Measurements from ENCODE around the gene GNAI1.

Gene GNAI1

DNA sequence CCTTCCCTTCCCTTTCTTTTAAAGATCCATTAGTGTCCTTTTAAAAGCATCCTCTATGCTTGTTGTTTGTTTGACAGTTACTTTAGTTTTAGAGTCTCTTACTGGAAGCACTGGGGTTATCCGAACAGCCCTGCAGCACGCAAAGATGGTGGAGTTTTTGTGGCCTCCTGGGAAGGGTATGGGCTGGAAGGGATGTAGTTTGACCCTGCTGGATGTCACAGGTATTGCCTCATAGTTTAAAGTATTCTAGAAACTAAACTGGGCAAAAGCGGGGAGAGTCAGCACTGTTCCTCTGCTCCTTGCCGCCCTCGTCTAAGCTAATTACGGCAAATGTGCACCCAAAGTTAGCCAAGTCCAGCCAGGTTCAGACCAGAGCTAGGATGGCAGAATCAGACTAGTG is 35.8 kb upstream of the GNAI1 start:
- no peak overlapping the region for H3K9ac ChIP-seq (ENCODE audit: insufficient read length)
- H3K9me3 ChIP-seq (ENCODE audit: low read depth, low read length): no peaks in the 10 kb centered on the region
- TF ChIP-seq FOXP2 (optimal IDR thresholded peaks at IDR 0.05; ENCODE audit: control extremely low read depth, extremely low read length, insufficient read depth) (no peak), EZH2 (IDR thresholded peaks at IDR 0.05) (no peak), POLR2AphosphoS5 (IDR thresholded peaks at IDR 0.05; ENCODE audit: borderline replicate concordance, low read depth, low read length) (no peak)
- DNase-seq (ENCODE audit: low read depth, low spot score): no peak
- H3K4me3 ChIP-seq: no peak overlapping the region
- no peak overlapping the region for H3K27ac ChIP-seq
- no peaks in the 10 kb centered on the region for H3K36me3 ChIP-seq (ENCODE audit: insufficient read depth, low read length)

DNA sequence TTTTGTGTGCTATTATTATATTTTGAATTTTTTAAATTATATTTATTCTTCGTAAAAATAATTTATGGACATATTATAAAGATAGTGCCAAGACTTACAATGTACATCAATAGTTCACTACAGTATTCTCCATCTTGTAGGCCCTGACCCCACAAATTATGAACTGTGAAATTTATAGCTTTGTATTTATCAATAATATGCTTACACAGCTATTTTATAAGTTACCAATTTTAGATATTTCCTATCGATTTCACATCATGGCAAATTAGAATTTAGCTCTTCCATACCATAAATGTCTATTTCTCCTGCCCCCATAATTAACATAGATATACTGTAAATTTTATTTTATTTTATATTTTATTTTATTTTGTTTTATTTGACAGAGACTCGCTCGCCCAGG is 34.4 kb upstream of the GNAI1 start:
- Histone ChIP-seq H3K36me3 (ENCODE audit: insufficient read depth, low read length) (no peaks in the 10 kb centered on the region), H3K4me3 (no peak overlapping the region), H3K27ac (no peak overlapping the region), H3K9me3 (ENCODE audit: low read depth, low read length) (no peaks in the 10 kb centered on the region), H3K9ac (ENCODE audit: insufficient read length) (no peak overlapping the region)
- no peak for DNase-seq (ENCODE audit: low read depth, low spot score)
- TF ChIP-seq POLR2AphosphoS5 (IDR thresholded peaks at IDR 0.05; ENCODE audit: borderline replicate concordance, low read depth, low read length): no peak
- TF ChIP-seq EZH2 (IDR thresholded peaks at IDR 0.05): no peak
- no peak for TF ChIP-seq FOXP2 (optimal IDR thresholded peaks at IDR 0.05; ENCODE audit: control extremely low read depth, extremely low read length, insufficient read depth)

DNA sequence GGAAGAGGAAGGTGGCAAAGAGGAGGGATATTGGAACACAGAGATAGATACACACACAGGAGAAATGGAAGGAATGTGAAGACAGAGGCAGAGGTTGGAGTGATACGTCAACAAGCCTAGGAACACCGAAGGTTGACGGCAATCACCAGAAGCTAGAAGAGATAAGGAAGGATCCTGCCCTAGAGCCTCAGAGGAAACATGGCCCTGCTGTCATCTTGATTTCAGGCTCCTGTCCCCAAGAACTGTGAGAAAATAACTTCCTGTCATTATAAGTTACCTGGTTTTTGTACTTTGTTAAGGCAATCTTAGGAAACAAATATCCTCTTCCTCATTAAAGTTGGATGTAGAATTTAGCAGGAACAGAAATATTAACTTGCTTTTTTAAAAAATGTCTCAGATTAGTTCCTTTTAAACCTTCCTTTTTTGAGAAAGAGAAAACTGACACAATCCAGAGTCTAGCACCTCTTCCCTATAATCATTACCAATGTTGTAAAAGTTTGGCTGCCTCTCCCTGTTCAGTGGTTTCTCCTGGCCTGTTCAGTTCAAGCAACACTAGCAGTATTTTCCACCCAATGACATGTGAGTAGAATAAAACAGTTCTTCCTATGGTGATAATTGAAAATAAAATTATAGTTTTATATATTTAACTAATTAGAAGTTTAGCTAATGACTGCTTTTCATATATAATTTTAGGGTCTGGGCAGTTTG is 28.8 kb upstream of the GNAI1 start:
- Histone ChIP-seq H3K36me3 (ENCODE audit: insufficient read depth, low read length) (no peaks in the 10 kb centered on the region), H3K9ac (ENCODE audit: insufficient read length) (no peak overlapping the region), H3K4me3 (no peak overlapping the region), H3K27ac (no peak overlapping the region), H3K9me3 (ENCODE audit: low read depth, low read length) (no peaks in the 10 kb centered on the region)
- TF ChIP-seq FOXP2 (optimal IDR thresholded peaks at IDR 0.05; ENCODE audit: control extremely low read depth, extremely low read length, insufficient read depth) (no peak), EZH2 (IDR thresholded peaks at IDR 0.05) (no peak), POLR2AphosphoS5 (IDR thresholded peaks at IDR 0.05; ENCODE audit: borderline replicate concordance, low read depth, low read length) (no peak)
- DNase-seq (ENCODE audit: low read depth, low spot score): no peak

DNA sequence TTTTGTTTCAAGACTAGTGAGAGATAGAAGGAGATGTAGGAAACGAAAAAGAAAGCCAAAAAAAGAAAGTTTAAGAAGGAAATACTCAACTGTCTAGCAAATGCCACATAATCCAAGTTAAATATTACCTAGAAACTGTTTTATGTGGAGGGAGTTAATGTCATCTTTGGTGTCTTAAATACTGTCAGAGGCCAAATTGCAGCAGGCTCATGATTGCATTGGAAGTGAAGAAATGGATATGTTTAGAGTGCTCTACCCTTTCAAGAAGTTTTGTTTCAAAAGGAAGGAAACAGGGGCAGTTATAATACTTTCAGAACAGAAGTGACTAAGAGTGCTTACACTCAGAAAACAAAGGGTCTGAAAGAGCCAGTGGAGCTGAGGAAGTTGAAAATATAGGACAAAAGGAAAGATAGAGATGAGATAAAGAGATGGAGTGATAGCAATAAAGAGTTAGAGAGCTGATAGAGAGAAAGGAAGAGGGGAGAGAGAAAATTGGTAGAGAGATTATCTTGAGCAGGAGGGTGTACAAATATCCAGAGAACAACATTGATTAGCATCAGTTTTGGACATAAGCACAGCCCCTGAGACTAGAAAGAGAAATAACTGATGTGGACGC is 28.0 kb upstream of the GNAI1 start:
- Histone ChIP-seq H3K4me3 (no peak overlapping the region), H3K27ac (no peak overlapping the region), H3K36me3 (ENCODE audit: insufficient read depth, low read length) (no peaks in the 10 kb centered on the region), H3K9ac (ENCODE audit: insufficient read length) (no peak overlapping the region), H3K9me3 (ENCODE audit: low read depth, low read length) (no peaks in the 10 kb centered on the region)
- DNase-seq (ENCODE audit: low read depth, low spot score): no peak
- no peak for TF ChIP-seq EZH2 (IDR thresholded peaks at IDR 0.05)
- no peak for TF ChIP-seq POLR2AphosphoS5 (IDR thresholded peaks at IDR 0.05; ENCODE audit: borderline replicate concordance, low read depth, low read length)
- no peak for TF ChIP-seq FOXP2 (optimal IDR thresholded peaks at IDR 0.05; ENCODE audit: control extremely low read depth, extremely low read length, insufficient read depth)

DNA sequence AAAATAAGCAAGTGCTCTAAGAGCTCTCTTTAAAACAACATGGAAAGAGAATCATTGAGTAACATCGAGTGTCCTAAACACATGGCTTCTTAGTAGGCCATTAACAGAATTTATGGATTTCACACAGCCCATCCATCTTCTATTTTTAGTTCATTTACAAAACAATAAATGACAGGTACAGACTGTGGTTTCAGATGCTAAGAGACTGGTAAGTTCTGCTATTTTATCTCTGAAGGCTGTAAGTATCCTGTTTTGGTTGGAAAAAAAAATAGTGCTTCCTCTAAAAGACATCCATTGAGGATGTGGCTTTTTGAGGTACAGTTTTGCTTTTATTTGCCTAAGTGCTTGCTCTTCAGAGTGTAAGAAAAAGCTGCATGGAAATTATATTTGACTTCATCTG is 27.4 kb upstream of the GNAI1 start:
- no peak for DNase-seq (ENCODE audit: low read depth, low spot score)
- Histone ChIP-seq H3K9ac (ENCODE audit: insufficient read length) (no peak overlapping the region), H3K27ac (no peak overlapping the region), H3K9me3 (ENCODE audit: low read depth, low read length) (no peaks in the 10 kb centered on the region), H3K36me3 (ENCODE audit: insufficient read depth, low read length) (no peaks in the 10 kb centered on the region), H3K4me3 (no peak overlapping the region)
- TF ChIP-seq EZH2 (IDR thresholded peaks at IDR 0.05) (no peak), POLR2AphosphoS5 (IDR thresholded peaks at IDR 0.05; ENCODE audit: borderline replicate concordance, low read depth, low read length) (no peak), FOXP2 (optimal IDR thresholded peaks at IDR 0.05; ENCODE audit: control extremely low read depth, extremely low read length, insufficient read depth) (no peak)

DNA sequence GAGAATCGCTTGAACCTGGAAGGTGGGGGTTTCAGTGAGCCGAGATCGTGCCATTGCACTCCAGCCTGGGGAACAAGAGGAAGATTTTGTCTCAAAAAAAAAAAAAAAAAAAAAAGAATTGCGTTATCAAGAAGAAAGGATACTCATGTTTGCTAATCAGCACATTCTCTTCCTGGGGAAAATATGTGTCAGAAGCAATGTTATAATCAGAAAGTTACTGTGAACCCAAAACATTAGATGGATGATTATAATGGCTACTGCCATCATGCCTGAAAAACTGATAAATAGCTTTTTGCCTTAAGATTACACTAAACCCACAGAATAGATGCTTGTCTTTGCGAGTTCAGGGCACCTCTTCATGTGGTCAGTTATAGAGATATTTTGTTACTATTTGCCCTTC is 24.3 kb upstream of the GNAI1 start:
- no peak for DNase-seq (ENCODE audit: low read depth, low spot score)

DNA sequence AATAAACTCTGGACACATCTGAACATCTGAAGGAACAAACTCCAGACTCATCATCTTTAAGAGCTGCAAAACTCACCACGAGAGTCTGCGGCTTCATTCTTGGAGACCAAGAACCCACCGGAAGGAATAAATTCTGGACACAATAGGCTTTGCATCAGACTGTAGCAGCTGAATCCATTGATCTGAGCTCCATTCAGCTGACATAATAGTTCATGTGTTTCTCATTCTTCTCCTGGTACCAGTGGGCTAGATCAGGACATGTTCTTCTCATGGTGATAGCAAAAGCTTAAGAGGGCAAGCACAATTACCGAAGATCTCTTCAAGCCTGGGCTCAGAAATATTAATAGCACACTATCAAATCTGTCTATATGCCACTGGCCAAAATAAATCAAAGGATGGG is 20.5 kb upstream of the GNAI1 start:
- H3K9ac ChIP-seq (ENCODE audit: insufficient read length): no peak overlapping the region
- H3K9me3 ChIP-seq (ENCODE audit: low read depth, low read length): no peaks in the 10 kb centered on the region
- H3K36me3 ChIP-seq (ENCODE audit: insufficient read depth, low read length): no peaks in the 10 kb centered on the region
- DNase-seq (ENCODE audit: low read depth, low spot score): no peak
- no peak overlapping the region for H3K27ac ChIP-seq
- TF ChIP-seq EZH2 (IDR thresholded peaks at IDR 0.05): no peak
- no peak for TF ChIP-seq POLR2AphosphoS5 (IDR thresholded peaks at IDR 0.05; ENCODE audit: borderline replicate concordance, low read depth, low read length)
- TF ChIP-seq FOXP2 (optimal IDR thresholded peaks at IDR 0.05; ENCODE audit: control extremely low read depth, extremely low read length, insufficient read depth): no peak
- H3K4me3 ChIP-seq: no peak overlapping the region

More for the DNA sequence above, 24.3 kb upstream of the GNAI1 start:
- Histone ChIP-seq H3K9me3 (ENCODE audit: low read depth, low read length) (no peaks in the 10 kb centered on the region), H3K27ac (no peak overlapping the region), H3K4me3 (no peak overlapping the region), H3K9ac (ENCODE audit: insufficient read length) (no peak overlapping the region), H3K36me3 (ENCODE audit: insufficient read depth, low read length) (no peaks in the 10 kb centered on the region)
- TF ChIP-seq POLR2AphosphoS5 (IDR thresholded peaks at IDR 0.05; ENCODE audit: borderline replicate concordance, low read depth, low read length) (no peak), EZH2 (IDR thresholded peaks at IDR 0.05) (no peak), FOXP2 (optimal IDR thresholded peaks at IDR 0.05; ENCODE audit: control extremely low read depth, extremely low read length, insufficient read depth) (no peak)

DNA sequence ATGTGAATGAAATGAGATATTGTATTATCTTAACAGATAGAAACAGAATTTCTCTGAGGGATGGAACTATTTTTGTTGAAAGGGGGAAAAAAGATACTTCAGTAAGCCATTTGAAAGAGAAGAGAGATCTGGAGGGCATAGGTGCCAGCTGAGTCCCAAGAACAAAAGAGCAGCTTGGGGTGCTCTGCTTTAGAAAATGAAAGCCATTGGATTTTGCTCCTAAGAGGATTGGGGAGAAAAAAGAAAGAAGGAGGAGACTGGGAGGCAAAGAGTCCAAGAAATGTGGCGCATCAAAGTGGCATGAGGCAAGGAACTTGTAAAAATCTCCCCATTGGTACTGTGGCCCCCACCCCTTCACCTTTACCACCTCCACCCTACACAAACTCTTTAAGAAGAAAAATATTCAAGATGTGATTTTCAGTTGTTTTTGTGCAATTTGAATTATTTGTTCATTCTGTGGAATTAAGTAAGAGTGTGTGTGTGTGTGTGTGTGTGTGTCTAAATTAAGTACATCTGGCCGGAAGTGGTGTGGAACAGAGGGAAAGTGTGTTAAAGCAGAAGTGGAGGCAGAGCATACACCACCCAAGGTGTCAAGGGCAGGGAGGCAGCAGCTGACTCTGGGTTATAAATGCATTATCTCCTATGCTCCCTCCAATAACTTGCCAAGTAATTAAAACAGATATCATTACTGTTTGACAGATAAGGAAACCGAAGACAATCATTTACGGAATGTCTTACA is 9.9 kb upstream of the GNAI1 start:
- Histone ChIP-seq H3K9ac (ENCODE audit: insufficient read length) (no peak overlapping the region), H3K27ac (no peak overlapping the region), H3K4me3 (no peak overlapping the region), H3K9me3 (ENCODE audit: low read depth, low read length) (no peaks in the 10 kb centered on the region), H3K36me3 (ENCODE audit: insufficient read depth, low read length) (no peaks in the 10 kb centered on the region)
- TF ChIP-seq FOXP2 (optimal IDR thresholded peaks at IDR 0.05; ENCODE audit: control extremely low read depth, extremely low read length, insufficient read depth): no peak
- TF ChIP-seq POLR2AphosphoS5 (IDR thresholded peaks at IDR 0.05; ENCODE audit: borderline replicate concordance, low read depth, low read length): no peak
- no peak for TF ChIP-seq EZH2 (IDR thresholded peaks at IDR 0.05)
- no peak for DNase-seq (ENCODE audit: low read depth, low spot score)
